GM18873 (cell line): ENCODE results near the gene C5orf46.
"Not testable (repeated sequence)": the region's sequence is repeated elsewhere in the genome, so short reads cannot be mapped to it uniquely, and the experiment has no call there.

Experiments used
- ATAC-seq: cut with Tn5 transposase; IDR thresholded peaks from one replicate; pipeline ENCODE4 v1.9.1; 2021; ENCODE audit warnings: mild to moderate bottlenecking, moderate library complexity, moderate number of reproducible peaks; ENCODE audit not compliant: unreplicated experiment, low FRiP score

Gene C5orf46

GRCh38 chr5:147898875-147899401 is 7.4 kb downstream of the C5orf46 start:
- ATAC-seq = no peak

DNA sequence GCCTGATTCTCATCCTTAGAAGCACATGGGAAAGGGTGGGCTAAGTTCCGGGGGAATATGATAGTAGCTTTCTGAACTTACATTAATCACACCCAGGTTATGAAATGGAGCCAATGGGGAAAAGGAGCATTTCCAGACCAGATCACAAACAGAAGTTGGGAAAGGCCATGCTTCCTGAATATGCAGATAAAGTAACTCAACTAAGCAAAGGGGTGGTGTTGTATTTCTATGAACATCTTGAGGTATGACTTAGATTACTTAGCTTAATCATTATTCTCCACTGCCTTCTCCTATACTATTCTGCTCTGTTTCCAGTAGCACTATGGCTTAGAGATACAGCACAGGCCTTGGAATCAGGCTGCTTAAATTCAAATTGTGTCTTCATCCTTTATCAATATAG is 10.5 kb downstream of the C5orf46 start:
- no peak for ATAC-seq

- no peak for ATAC-seq
Measured at GRCh38 chr5:147893820-147894219, 12.5 kb downstream of the C5orf46 start.

DNA sequence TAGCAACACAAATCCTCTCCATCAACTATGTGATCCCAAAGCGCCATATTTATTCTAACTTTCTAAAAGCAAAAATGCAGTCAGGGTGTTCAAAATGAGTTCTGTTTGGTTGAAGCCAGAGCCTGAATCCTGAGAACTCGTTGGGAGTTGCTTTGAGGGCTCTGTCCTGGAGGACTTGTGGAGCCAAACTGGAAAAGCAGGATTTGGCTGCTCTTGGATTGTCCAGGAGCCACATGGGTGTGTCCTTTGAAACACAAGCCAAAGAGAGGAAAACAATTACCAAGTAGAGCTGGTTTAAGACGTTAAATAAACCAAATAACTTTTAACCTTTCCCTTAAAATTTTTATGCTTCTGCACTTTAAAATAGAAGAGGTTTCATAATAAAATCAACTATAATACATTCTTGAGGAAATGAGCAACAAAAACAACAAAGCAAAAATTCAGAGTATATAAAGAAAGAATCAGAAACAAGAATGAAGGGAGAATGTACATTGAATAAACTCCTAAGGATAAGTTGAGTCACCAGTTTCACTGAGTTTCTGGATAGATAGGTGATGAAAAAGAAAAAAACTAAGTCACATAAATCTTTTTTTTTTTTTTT is 13.5 kb downstream of the C5orf46 start:
- no peak for ATAC-seq

DNA sequence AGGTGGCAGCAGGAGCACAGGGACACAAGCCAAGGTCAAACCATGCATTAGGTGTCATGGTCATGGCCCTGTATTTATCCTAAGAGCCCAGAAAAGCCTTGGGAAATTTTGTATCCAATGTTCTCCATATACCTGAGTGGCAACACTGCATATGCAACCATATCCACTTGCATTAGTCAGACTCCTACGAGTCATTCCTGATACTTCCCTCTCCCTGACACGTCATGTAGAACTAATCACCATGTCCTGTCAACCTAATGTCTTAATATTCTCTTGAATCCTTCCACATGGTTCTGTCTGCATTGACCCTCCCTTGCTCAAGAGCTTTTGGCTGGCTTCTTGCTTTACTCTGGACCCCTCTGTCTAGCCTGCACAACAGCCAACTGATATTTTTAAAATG is 18.4 kb downstream of the C5orf46 start:
- no peak for ATAC-seq

DNA sequence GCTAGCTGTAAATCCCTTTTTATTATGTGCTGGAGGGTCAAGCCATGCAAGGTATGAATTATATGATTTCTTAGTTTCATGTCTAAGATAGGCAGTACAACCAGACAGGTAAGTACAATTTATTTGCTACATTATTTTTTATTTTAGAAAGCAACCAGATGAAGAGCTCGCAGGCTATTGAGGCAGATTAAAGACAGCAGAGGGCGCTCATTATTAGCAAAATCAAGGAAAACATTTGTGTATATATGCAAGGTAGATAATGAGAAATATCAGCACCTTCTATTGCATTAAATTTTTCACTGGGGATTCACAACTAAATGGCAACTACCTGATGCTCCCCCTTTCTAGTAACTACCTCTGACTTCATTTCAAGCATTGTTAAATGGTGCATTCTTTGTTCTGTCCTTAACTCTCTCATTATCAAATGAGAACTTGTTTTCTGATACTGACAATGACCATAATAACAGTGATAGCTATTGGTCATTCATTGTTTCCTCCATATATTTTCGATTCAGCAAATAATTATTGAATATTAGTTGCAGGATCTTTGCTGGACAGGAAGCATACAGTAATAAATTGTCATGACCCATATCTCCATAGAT is 19.2 kb downstream of the C5orf46 start:
- no peak for ATAC-seq

GRCh38 chr5:147882586-147883313 is 23.6 kb downstream of the C5orf46 start:
- ATAC-seq = no peak

DNA sequence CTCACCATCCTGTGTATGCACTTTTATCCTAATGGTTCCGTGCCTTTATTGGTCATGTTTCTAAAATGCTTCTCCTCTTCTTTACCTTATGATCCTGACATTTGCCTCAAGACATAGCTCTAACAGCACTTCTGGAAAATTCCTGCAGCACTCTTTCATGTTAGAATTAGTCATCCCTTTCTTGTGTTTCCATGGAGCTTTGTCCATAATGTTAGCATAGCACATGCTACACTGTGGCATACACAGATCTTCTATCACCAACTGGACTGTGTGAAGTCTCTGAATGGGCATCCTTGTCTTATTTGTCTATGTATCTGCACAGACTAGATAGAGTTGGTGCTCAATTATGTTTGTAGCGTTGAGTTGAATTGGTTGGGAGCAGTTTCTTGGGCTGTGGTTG is 25.9 kb downstream of the C5orf46 start:
- ATAC-seq = no peak

DNA sequence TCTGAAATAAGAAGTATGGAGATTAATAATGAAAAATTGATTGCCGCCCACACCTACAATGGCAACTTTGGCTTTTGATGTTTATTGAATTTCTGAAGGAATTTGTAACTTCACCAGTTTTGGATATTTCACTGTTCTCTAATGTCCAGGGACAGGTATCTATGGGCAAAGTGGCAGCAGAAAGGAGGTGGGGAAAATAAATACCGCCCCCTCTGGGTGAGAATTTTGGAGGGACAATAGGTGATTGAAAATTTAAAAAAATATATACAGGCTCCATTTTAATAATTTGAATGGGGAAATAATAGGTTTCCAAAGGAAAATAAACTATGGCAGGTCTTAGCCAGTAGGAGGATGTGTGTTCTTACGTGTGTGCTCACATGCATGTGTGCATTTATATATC is 26.6 kb downstream of the C5orf46 start:
- no peak for ATAC-seq

DNA sequence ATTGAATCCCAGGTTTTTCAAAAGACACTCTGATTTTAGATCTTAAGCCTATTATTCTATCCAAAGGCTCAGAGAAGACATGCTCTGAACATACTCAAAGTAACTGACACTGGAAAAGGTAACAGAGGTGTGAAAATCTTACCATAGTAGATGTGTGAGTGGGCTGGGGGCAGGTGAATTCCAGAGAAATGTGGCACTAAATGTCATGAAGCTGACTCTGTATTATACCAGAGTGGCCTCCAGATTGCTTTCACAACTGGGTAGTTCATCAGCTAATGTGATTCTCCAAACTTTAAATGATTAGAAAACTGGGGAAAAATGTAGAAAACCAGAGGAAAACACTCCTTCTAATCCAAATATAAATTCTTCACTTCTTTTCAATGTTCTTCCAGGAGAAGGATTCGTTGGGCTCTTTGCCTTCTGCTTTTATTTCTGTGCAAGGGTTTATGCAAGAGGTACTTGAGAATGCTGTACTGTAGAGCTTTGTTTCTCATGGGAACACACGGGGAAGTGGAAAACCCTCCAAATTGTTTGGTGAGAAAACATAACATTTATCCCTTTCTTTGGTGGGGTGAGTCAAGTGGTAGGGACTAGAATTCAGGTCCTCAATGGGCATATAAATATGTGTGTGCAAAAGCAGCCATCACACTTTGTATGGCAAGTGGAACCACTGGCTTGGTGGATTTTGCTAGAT is 28.1 kb downstream of the C5orf46 start, which contains the start of gene SCGB3A2:
Gene SCGB3A2 (plus strand): TSS at position 646 of the 694 bp plus-strand sequence. CDS start 93 bp downstream, outside the sequence.
- ATAC-seq = no peak

- ATAC-seq = no peak
Measured at GRCh38 chr5:147876626-147877025, 29.7 kb downstream of the C5orf46 start.

DNA sequence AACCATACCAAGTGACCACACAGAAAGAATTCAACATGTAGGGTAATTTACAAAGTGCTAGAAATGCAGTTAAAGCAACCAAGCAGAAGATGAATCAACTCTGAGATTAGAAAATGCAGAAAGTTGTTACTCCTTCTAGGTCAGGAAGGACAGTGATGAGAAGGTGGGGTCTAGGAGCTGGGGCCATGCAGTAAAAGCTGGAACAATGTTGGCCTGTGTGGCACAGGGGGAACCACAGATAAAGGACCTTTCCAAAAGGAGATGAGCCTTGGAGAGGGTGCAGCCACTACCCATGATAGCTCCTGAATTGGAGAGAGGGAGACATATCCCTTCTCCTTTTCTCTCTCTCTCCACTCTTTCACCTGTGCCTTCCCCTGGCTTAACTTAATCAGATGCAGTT is 30.2 kb downstream of the C5orf46 start:
- no peak for ATAC-seq

GRCh38 chr5:147874910-147875367 is 31.4 kb downstream of the C5orf46 start:
- ATAC-seq = no peak

DNA sequence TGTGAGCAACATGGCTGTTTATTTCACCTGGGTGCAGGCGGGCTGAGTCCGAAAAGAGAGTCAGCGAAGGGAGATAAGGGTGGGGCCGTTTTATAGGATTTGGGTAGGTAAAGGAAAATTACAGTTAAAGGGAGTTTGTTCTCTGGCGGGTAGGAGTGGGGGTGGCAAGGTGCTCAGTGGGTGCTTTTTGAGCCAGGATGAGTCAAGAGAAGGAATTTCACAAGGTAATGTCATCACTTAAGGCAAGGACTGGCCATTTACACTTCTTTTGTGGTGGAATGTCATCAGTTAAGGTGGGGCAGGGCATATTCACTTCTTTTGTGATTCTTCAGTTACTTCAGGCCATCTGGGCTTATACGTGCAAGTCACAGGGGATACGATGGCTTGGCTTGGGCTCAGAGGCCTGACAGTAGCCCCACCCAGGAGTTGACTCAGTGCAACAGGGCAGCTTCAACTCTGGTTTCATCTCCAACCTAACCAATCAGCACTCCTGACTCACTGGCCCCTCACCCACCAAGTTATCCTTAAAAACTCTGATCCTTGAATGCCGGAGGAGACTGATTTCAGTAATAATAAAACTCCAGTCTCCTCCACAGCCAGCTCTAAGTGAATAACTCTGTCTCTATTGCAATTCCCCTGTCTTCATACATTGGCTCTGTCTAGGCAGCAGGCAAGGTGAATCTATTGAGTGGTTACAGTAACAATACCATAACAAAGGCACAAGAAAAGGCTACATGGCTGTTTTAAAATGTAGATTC is 32.0 kb downstream of the C5orf46 start:
- ATAC-seq = not testable (repeated sequence)

GRCh38 chr5:147872744-147873435 is 33.4 kb downstream of the C5orf46 start:
- not testable (repeated sequence) for ATAC-seq

DNA sequence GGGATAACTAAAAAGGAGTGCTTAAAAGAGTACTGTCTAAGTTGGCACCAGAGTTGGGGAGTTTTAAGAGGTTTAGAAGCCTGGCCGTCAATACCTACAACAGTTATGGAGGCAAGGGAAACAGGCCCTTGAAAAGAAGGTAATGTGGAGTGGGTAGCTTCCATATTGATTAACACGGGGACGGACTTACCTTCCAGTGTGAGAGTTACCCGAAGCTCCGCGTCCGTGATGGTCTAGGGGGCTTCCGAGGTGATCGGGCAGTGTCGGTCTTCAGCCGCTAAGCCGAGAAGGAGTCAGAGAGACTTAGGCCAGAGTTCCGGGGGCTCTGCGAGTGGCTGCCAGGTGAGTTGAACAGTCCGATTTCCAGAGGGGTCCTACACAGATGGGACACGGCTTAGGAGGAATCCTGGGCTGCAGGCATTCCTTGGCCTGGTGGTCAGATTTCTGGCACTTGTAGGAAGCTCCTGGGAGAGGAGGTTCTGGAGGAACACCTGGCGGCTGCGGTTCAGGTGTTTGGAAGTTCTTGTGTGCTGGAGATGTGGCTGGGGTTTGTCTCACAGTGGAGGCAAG is 34.3 kb downstream of the C5orf46 start:
- ATAC-seq = not testable (repeated sequence)

DNA sequence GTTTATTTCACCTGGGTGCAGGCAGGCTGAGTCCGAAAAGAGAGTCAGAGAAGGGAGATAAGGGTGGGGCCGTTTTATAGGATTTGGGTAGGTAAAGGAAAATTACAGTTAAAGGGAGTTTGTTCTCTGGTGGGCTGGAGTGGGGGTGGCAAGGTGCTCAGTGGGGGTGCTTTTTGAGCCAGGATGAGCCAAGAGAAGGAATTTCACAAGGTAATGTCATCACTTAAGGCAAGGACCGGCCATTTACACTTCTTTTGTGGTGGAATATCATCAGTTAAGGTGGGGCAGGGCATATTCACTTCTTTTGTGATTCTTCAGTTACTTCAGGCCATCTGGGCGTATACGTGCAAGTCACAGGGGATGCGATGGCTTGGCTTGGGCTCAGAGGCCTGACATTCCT is 36.4 kb downstream of the C5orf46 start:
- ATAC-seq = not testable (repeated sequence)

- no peak for ATAC-seq
Measured at GRCh38 chr5:147869112-147869511, 37.2 kb downstream of the C5orf46 start.
